GF-D8 (cell line): Measurements from ENCODE around the gene USP48.

Experiments used
- DNase-seq: peaks from one replicate; lab custom pipeline; 2025; lab: John Stamatoyannopoulos, UW

USP48 gene

GRCh38 chr1:21667348-21668231, 115.4 kb downstream of the USP48 start:
- DNase-seq = no peak

- no peak for DNase-seq
Observed at GRCh38 chr1:21666576-21667320, 116.2 kb downstream of the USP48 start.

GRCh38 chr1:21665711-21666575, 117.0 kb downstream of the USP48 start:
- DNase-seq = no peak

- DNase-seq = no peak
Observed at GRCh38 chr1:21664806-21665588, 118.0 kb downstream of the USP48 start.

GRCh38 chr1:21663951-21664805, 118.8 kb downstream of the USP48 start:
- DNase-seq = no peak

GRCh38 chr1:21663248-21663950, 119.5 kb downstream of the USP48 start:
- no peak for DNase-seq

GRCh38 chr1:21662426-21663247, 120.3 kb downstream of the USP48 start:
- DNase-seq = no peak

- no peak for DNase-seq
Observed at GRCh38 chr1:21661886-21662285, 121.1 kb downstream of the USP48 start.

GRCh38 chr1:21659924-21660326, 123.0 kb downstream of the USP48 start:
- DNase-seq = no peak

GRCh38 chr1:21659099-21659923, 123.6 kb downstream of the USP48 start:
- DNase-seq = no peak

GRCh38 chr1:21657456-21658190, 125.3 kb downstream of the USP48 start:
- no peak for DNase-seq

GRCh38 chr1:21655748-21656147, 127.2 kb downstream of the USP48 start:
- no peak for DNase-seq

GRCh38 chr1:21655259-21655658, 127.7 kb downstream of the USP48 start:
- DNase-seq = no peak

GRCh38 chr1:21654209-21654608, 128.7 kb downstream of the USP48 start:
- DNase-seq = no peak

- DNase-seq = no peak
Observed at GRCh38 chr1:21653744-21654100, 129.2 kb downstream of the USP48 start.

- no peak for DNase-seq
Observed at GRCh38 chr1:21652937-21653743, 129.8 kb downstream of the USP48 start.
